K562 (cell line): ENCODE data around the gene ARSD. TPM values are rescaled to one million over a fixed set of nuclear protein-coding genes. Genes with fewer than 3 reads are reported as not detected.

Experiments used
- ATAC-seq: fragments of 200-7000 bp; cut with Tn5 transposase; 3 replicates; pipeline ENCODE4 v1.9.1; 2020; ENCODE audit warnings: moderate library complexity
- BruUV-seq: library from RNA; stranded (reverse); fragments of 400-500 nt; replicated peaks from 2 replicates; lab custom pipeline; 2021; lab: Mats Ljungman, UMichigan
- CTCF ChIA-PET: fragments of 300-600 bp; formaldehyde crosslinking; extraction: SDS; loops from one replicate; lab custom pipeline; 2021; ENCODE audit warnings: low intra/inter-chr PET ratio; lab: Yijun Ruan, JAX
- POLR2A ChIA-PET: fragments of 300-600, 350-650 bp; sonication (Branson Sonifier 250); formaldehyde crosslinking; extraction: SDS; loops from one replicate; lab custom pipeline; 2021; ENCODE audit warnings: antibody characterized with exemption, inconsistent platforms; lab: Yijun Ruan, JAX
- DNase-seq, 4 experiments: peaks; one replicate each; pipeline versions ENCODE4 v3.0.0 to v3.0.0-alpha.2; 2011 to 2018; ENCODE audit warnings: low spot score in 3 of 4, mixed read lengths in 3 of 4; ENCODE audit errors: extremely low read depth in 1 of 4
- FAIRE-seq: peaks from 2 replicates; lab custom pipeline; 2011; peaks lifted over from hg19 to GRCh38; lab: Jason Lieb, UNC
- H2AFZ ChIP-seq: 2 replicates; pipeline ENCODE4 v1.6.0; 2011; ENCODE audit warnings: low read depth, low read length, control low read depth, inconsistent platforms
- H3K27ac ChIP-seq: fragments of 200-600 bp; 3 replicates; pipeline ENCODE4 v1.8.0; 2011; ENCODE audit warnings: low read depth, mild to moderate bottlenecking, control low read depth, inconsistent platforms, low read length, moderate library complexity, mixed read lengths; ENCODE audit errors: extremely low read depth
- H3K27me3 ChIP-seq, 2 experiments: fragments of 300-600 bp in 1 of 2; 2 replicates in 1 of 2; 3 replicates in 1 of 2; pipeline versions ENCODE4 v1.6.0 to v1.8.0; 2011; ENCODE audit warnings: inconsistent platforms in 2 of 2, low read length in 2 of 2, mild to moderate bottlenecking in 1 of 2, mixed read lengths in 1 of 2, moderate library complexity in 1 of 2; ENCODE audit not compliant: control insufficient read depth in 2 of 2, insufficient read depth in 2 of 2
- H3K36me3 ChIP-seq: fragments of 300-600 bp; 3 replicates; pipeline ENCODE4 v1.8.0; 2011; ENCODE audit warnings: mild to moderate bottlenecking, low read length, inconsistent platforms; ENCODE audit not compliant: control insufficient read depth, insufficient read depth
- H3K4me1 ChIP-seq, 2 experiments: fragments of 200-600 bp in 1 of 2; replicated peaks in 1 of 2; 2 replicates in 1 of 2; 3 replicates in 1 of 2; pipeline versions ENCODE4 v1.5.1 to v1.8.0; 2011; ENCODE audit warnings: inconsistent platforms in 2 of 2, low read length in 2 of 2, mild to moderate bottlenecking in 1 of 2, mixed read lengths in 1 of 2, moderate library complexity in 1 of 2; ENCODE audit not compliant: control insufficient read depth in 2 of 2, insufficient read depth in 2 of 2
- H3K4me2 ChIP-seq: 2 replicates; pipeline ENCODE4 v1.6.1; 2011; ENCODE audit warnings: low read length, control low read depth, inconsistent platforms, mixed read lengths; ENCODE audit not compliant: insufficient read depth
- H3K4me3 ChIP-seq: fragments of 200-600 bp; sonication (generic), shearing (Covaris generic); 2 replicates; pipeline ENCODE4 v1.5.1; 2016; ENCODE audit warnings: control low read depth, inconsistent platforms
- H3K79me2 ChIP-seq: fragments of 200-600 bp; 3 replicates; pipeline ENCODE4 v1.8.0; 2011; ENCODE audit warnings: low read length, inconsistent platforms; ENCODE audit not compliant: control insufficient read depth, insufficient read depth
- H3K9ac ChIP-seq, 2 experiments: 2 replicates each; pipeline versions ENCODE4 v1.6.0 to v1.6.1; 2011; ENCODE audit warnings: low read depth in 2 of 2, low read length in 2 of 2, control low read depth in 1 of 2, inconsistent platforms in 1 of 2, mild to moderate bottlenecking in 1 of 2, mixed read lengths in 1 of 2; ENCODE audit not compliant: insufficient read depth in 1 of 2
- H3K9me1 ChIP-seq: one replicate; pipeline ENCODE4 v1.6.0; 2011; ENCODE audit warnings: inconsistent platforms, mild to moderate bottlenecking, low read length, moderate library complexity; ENCODE audit not compliant: control insufficient read depth, insufficient read depth
- H3K9me3 ChIP-seq: replicated peaks from 2 replicates; pipeline ENCODE4 v1.5.1; 2011; ENCODE audit warnings: low read depth, low read length, inconsistent platforms; ENCODE audit not compliant: control insufficient read depth, insufficient read depth
- H4K20me1 ChIP-seq: replicated peaks from 2 replicates; pipeline ENCODE4 v1.6.1; 2011; ENCODE audit warnings: low read length, inconsistent platforms, mixed read lengths; ENCODE audit not compliant: control insufficient read depth, insufficient read depth
- HSF4 ChIP-seq: fragments of 250-450 bp; sonication (Bioruptor Pico); IDR thresholded peaks from 2 replicates; pipeline ENCODE4 v2.1.2; 2022; ENCODE audit warnings: mild to moderate bottlenecking, moderate library complexity, borderline replicate concordance
- LCOR ChIP-seq: sonication (generic); formaldehyde crosslinking; IDR thresholded peaks from 2 replicates; pipeline ENCODE4 v1.8.0; 2022; ENCODE audit warnings: mild to moderate bottlenecking, missing genetic modification reagents
- MCM2 ChIP-seq: fragments of 450-650 bp; IDR thresholded peaks from 2 replicates; pipeline ENCODE4 v1.6.1; 2017; ENCODE audit warnings: low read depth, mild to moderate bottlenecking
- MYBL2 ChIP-seq, 2 experiments: fragments of 450-650 bp in 1 of 2; sonication (generic) in 1 of 2; formaldehyde crosslinking in 1 of 2; IDR thresholded peaks; 2 replicates each; pipeline versions ENCODE4 v1.6.1 to v1.8.1; 2017 to 2022; ENCODE audit warnings: borderline replicate concordance in 1 of 2, inconsistent platforms in 1 of 2, low read depth in 1 of 2, mild to moderate bottlenecking in 1 of 2, missing genetic modification reagents in 1 of 2, moderate library complexity in 1 of 2
- SMC3 ChIP-seq: conservative IDR thresholded peaks from 2 replicates; pipeline ENCODE4 v1.6.1; 2011; ENCODE audit warnings: low read depth, low read length, improper control_type of control experiment; ENCODE audit not compliant: insufficient read depth
- ZBTB1 ChIP-seq: sonication (generic); formaldehyde crosslinking; IDR thresholded peaks from 2 replicates; pipeline ENCODE4 v1.8.1; 2023; ENCODE audit warnings: missing genetic modification reagents, low read depth, mild to moderate bottlenecking, borderline replicate concordance
- ZNF354B ChIP-seq: fragments of 250-450 bp; sonication (Bioruptor Pico); IDR thresholded peaks from 2 replicates; pipeline ENCODE4 v1.4.0; 2020
- ZNF507 ChIP-seq: conservative IDR thresholded peaks from 2 replicates; pipeline ENCODE4 v1.6.1; 2017; ENCODE audit warnings: missing genetic modification characterization, missing compliant biosample characterization
- ZNF79 ChIP-seq: fragments of 250-450 bp; sonication (Bioruptor Pico); IDR thresholded peaks from 2 replicates; pipeline ENCODE4 v1.4.0; 2020; ENCODE audit warnings: low read depth, mild to moderate bottlenecking, moderate library complexity
- WGBS: fragments of 100-300 bp; shearing (Covaris generic); methylation state at CpG from one replicate; pipeline ENCODE4 v1.1.6; 2016; ENCODE audit warnings: low coverage, mixed read lengths; ENCODE audit not compliant: insufficient coverage; ENCODE audit errors: missing lambda C conversion rate; 5-methylcytosine and 5-hydroxymethylcytosine counted together
- in situ Hi-C: fragments of 300-500 bp; cut with MboI; formaldehyde crosslinking; loops from 4 replicates; pipeline ENCODE4 v1.15.0; 2018; ENCODE audit warnings: inconsistent platforms, mixed read lengths
- intact Hi-C: fragments of 100-400 bp; cut with micrococcal nuclease; formaldehyde crosslinking; loops from 2 replicates; pipeline ENCODE4 v1.14.2; 2022
- polyA plus RNA-seq, 8 experiments: library from polyadenylated mRNA; depleted of rRNA in 4 of 8; stranded (reverse) in 5 of 8; unstranded in 3 of 8; fragments of >200 nt; fragmentation: Nextera tagmentation in 2 of 8; fragmentation: Illumina TruSeq in 1 of 8; extraction: Ambion mirVana in 2 of 8; extraction: Trizol in 1 of 8; gene quantifications; 2 replicates each; pipeline versions ENCODE4 v1.2.1 to v1.2.3, GENCODE V29; 2011 to 2014; ENCODE audit warnings: inconsistent platforms in 1 of 8, missing spikeins in 1 of 8
- total RNA-seq, 7 experiments: library from RNA; depleted of rRNA in 6 of 7; stranded (reverse); fragments of >200 nt in 6 of 7; fragmentation: Illumina TruSeq in 2 of 7; extraction: Trizol in 2 of 7; gene quantifications; 2 replicates each; pipeline versions ENCODE4 v1.2.1 to v1.2.3, GENCODE V29; 2011 to 2021; ENCODE audit warnings: low replicate concordance in 1 of 7

ARSD gene
- total and polyA plus RNA-seq, 9 of the 15 experiments (the other 6 are each of a cell fraction or from before 2014, with no cell fraction given): 0.05 to 0.23 (median 0.09) TPM; not detected in 1

- in situ Hi-C loops: no loop called here
- no peaks in the 10 kb centered on the region for H3K9me1 ChIP-seq
- POLR2A ChIA-PET: interaction anchor here (1.0 kb wide), 1 partner anchor 544 kb away, joined by 3 read pairs; no protein-coding TSS in a partner anchor
- no peaks in the 10 kb centered on the region for H3K36me3 ChIP-seq
- no peak overlapping the region for H3K9ac ChIP-seq
- no peaks in the 10 kb centered on the region for H4K20me1 ChIP-seq
- intact Hi-C loops: no loop called here
- ATAC-seq (no peak), FAIRE-seq (no peak), DNase-seq (no peak)
- H3K4me3 ChIP-seq: no peak overlapping the region
- CTCF ChIA-PET: no interaction called here
- H2AFZ ChIP-seq: no peak overlapping the region
- TF ChIP-seq ZNF354B (CRISPR knock-in tag) (peak; percentile 91), ZNF507 (tag) (peak; percentile 97), SMC3 (no peak)
- H3K4me1 ChIP-seq: peaks cover 0 to 3% of the 10 kb centered on the region in 2 experiments; a peak in 2 of 5 replicates
- 17% methylated on average over 2 of the region's 2 CpGs for WGBS
- no peaks in the 10 kb centered on the region for H3K79me2 ChIP-seq
- H3K9me3 ChIP-seq: no peaks in the 10 kb centered on the region
- no TSS peak for BruUV-seq
- no peak overlapping the region for H3K27ac ChIP-seq
- no peak overlapping the region for H3K4me2 ChIP-seq
- H3K27me3 ChIP-seq: no peaks in the 10 kb centered on the region
Measured at GRCh38 chrX:2931155-2931554, 2.0 kb upstream of the ARSD start.

- H3K9me3 ChIP-seq: no peaks in the 10 kb centered on the region
- H3K9me1 ChIP-seq: no peaks in the 10 kb centered on the region
- H3K79me2 ChIP-seq: no peaks in the 10 kb centered on the region
- H3K9ac ChIP-seq: no peak overlapping the region
- H4K20me1 ChIP-seq: no peaks in the 10 kb centered on the region
- in situ Hi-C loops (no loop called here), intact Hi-C loops (no loop called here)
- no peak overlapping the region for H3K4me2 ChIP-seq
- DNase-seq: no peak
- H3K27ac ChIP-seq: no peak overlapping the region
- H3K4me3 ChIP-seq: no peak overlapping the region
- no peak overlapping the region for H2AFZ ChIP-seq
- peaks cover 0 to 7% of the 10 kb centered on the region in 2 experiments; a peak in 2 of 5 replicates for H3K4me1 ChIP-seq
- ChIA-PET CTCF (no interaction called here), POLR2A (no interaction called here)
- TF ChIP-seq LCOR (CRISPR knock-in tag): no peak
- TF ChIP-seq MCM2: no peak
- no peak for TF ChIP-seq HSF4 (CRISPR knock-in tag)
- TF ChIP-seq ZNF79 (CRISPR knock-in tag): no peak
- no peak for TF ChIP-seq ZBTB1
- TF ChIP-seq MYBL2 (IDR thresholded peaks at IDR 0.05; ENCODE audit: low read depth): no peak
- no peak for TF ChIP-seq MYBL2 (CRISPR knock-in tag; IDR thresholded peaks at IDR 0.05; ENCODE audit: borderline replicate concordance)
- 82% methylated on average over 7 of the region's 27 CpGs for WGBS
- BruUV-seq: no TSS peak
- no peaks in the 10 kb centered on the region for H3K36me3 ChIP-seq
- ATAC-seq: no peak
- H3K27me3 ChIP-seq: no peaks in the 10 kb centered on the region
- FAIRE-seq: no peak
Measured at GRCh38 chrX:2928191-2928582, 952 bp downstream of the ARSD start.
